H1 (cell line): ENCODE data around the gene PTPRD. TPM values are rescaled to one million over a fixed set of nuclear protein-coding genes. Genes with fewer than 3 reads are reported as not detected.
A peak's percentile ranks its signal among the peaks of the same experiment; 100 is the strongest.

Experiments
- CTCF ChIA-PET: fragments of 300-600 bp; sonication (Branson Sonifier 250); formaldehyde crosslinking; loops from one replicate; lab custom pipeline; 2021; ENCODE audit not compliant: partially characterized antibody; lab: Charles Lee
- POLR2A ChIA-PET: fragments of 300-600 bp; sonication (Branson Sonifier 250); formaldehyde crosslinking; loops from one replicate; lab custom pipeline; 2021; ENCODE audit warnings: inconsistent platforms; ENCODE audit not compliant: partially characterized antibody; lab: Charles Lee
- DNase-seq, 2 experiments: peaks; one replicate each; pipeline versions ENCODE4 v3.0.0 to v3.0.0-alpha.2; 2010 to 2022; ENCODE audit warnings: low spot score in 2 of 2, low read depth in 1 of 2, mixed read lengths in 1 of 2
- FAIRE-seq: peaks from 2 replicates; lab custom pipeline; 2011; peaks lifted over from hg19 to GRCh38; lab: Jason Lieb, UNC
- H2AFZ ChIP-seq: 2 replicates; pipeline ENCODE4 v1.8.1; 2012; ENCODE audit warnings: low read length, inconsistent platforms
- H2AK5ac ChIP-seq: 2 replicates; pipeline ENCODE4 v1.6.1; 2013; ENCODE audit warnings: low read depth, low read length
- H2BK120ac ChIP-seq: replicated peaks from 2 replicates; pipeline ENCODE3; 2013; ENCODE audit warnings: low read depth, low read length, inconsistent platforms
- H2BK12ac ChIP-seq: 2 replicates; pipeline ENCODE4 v1.6.1; 2013; ENCODE audit warnings: low read depth, low read length
- H2BK15ac ChIP-seq: 2 replicates; pipeline ENCODE4 v1.6.1; 2013; ENCODE audit warnings: low read length
- H2BK20ac ChIP-seq: 2 replicates; pipeline ENCODE4 v1.6.1; 2013; ENCODE audit warnings: low read length
- H2BK5ac ChIP-seq: 2 replicates; pipeline ENCODE4 v1.6.1; 2013; ENCODE audit warnings: low read depth, low read length
- H3K14ac ChIP-seq: 2 replicates; pipeline ENCODE4 v1.6.1; 2013; ENCODE audit warnings: inconsistent platforms; ENCODE audit not compliant: insufficient read length
- H3K18ac ChIP-seq: 2 replicates; pipeline ENCODE4 v1.6.1; 2013; ENCODE audit warnings: low read length; ENCODE audit errors: extremely low read depth
- H3K23ac ChIP-seq: 2 replicates; pipeline ENCODE4 v1.6.1; 2013; ENCODE audit warnings: inconsistent platforms; ENCODE audit not compliant: insufficient read length
- H3K23me2 ChIP-seq: 2 replicates; pipeline ENCODE4 v1.6.1; 2013; ENCODE audit warnings: low read depth, low read length
- H3K27ac ChIP-seq: 2 replicates; pipeline ENCODE4 v1.6.1; 2011; ENCODE audit warnings: low read depth, low read length, inconsistent platforms
- H3K27me3 ChIP-seq, 4 experiments: replicated peaks in 1 of 4; 1 replicate in 1 of 4; 2 replicates in 3 of 4; pipeline versions ENCODE4 v1.6.1 to v1.8.1; 2011 to 2013; ENCODE audit warnings: low read length in 3 of 4, mild to moderate bottlenecking in 3 of 4, inconsistent platforms in 2 of 4, mixed read lengths in 2 of 4, moderate library complexity in 1 of 4; ENCODE audit not compliant: control insufficient read depth in 3 of 4, insufficient read depth in 3 of 4; ENCODE audit errors: extremely low read depth in 1 of 4
- H3K36me3 ChIP-seq, 4 experiments: 2 replicates each; pipeline versions ENCODE4 v1.6.1 to v1.8.1; 2011 to 2013; ENCODE audit warnings: mild to moderate bottlenecking in 4 of 4, low read length in 3 of 4, moderate library complexity in 2 of 4, control low read depth in 1 of 4, inconsistent platforms in 1 of 4; ENCODE audit not compliant: insufficient read depth in 4 of 4, control insufficient read depth in 2 of 4
- H3K4ac ChIP-seq: replicated peaks from 2 replicates; pipeline ENCODE3; 2013; ENCODE audit warnings: low read length, low read depth, mixed read lengths, inconsistent platforms; ENCODE audit not compliant: insufficient read length
- H3K4me1 ChIP-seq, 4 experiments: replicated peaks in 1 of 4; 1 replicate in 1 of 4; 2 replicates in 3 of 4; pipeline versions ENCODE4 v1.6.1 to v1.8.1; 2011 to 2013; ENCODE audit warnings: low read length in 3 of 4, inconsistent platforms in 2 of 4, mixed read lengths in 1 of 4; ENCODE audit not compliant: insufficient read depth in 4 of 4, control insufficient read depth in 3 of 4
- H3K4me2 ChIP-seq, 2 experiments: 2 replicates each; pipeline versions ENCODE4 v1.6.1 to v1.8.1; 2011 to 2013; ENCODE audit warnings: low read depth in 2 of 2, low read length in 2 of 2, control low read depth in 1 of 2, inconsistent platforms in 1 of 2, mild to moderate bottlenecking in 1 of 2; ENCODE audit not compliant: insufficient read depth in 1 of 2
- H3K4me3 ChIP-seq, 4 experiments: fragments of 200-600, 300-600 bp in 1 of 4; sonication (generic), shearing (Covaris generic), sonication (Bioruptor Twin) in 1 of 4; 2 replicates each; pipeline versions ENCODE4 v1.5.1 to v1.8.1; 2011 to 2016; ENCODE audit warnings: low read length in 4 of 4, low read depth in 3 of 4, control low read depth in 2 of 4, inconsistent platforms in 2 of 4, mild to moderate bottlenecking in 2 of 4, mixed read lengths in 1 of 4, moderate library complexity in 1 of 4; ENCODE audit not compliant: insufficient read depth in 2 of 4; ENCODE audit errors: extremely low read depth in 1 of 4
- H3K56ac ChIP-seq: replicated peaks from 2 replicates; pipeline ENCODE3; 2013; ENCODE audit warnings: low read depth, mild to moderate bottlenecking, mixed read lengths, low read length, inconsistent platforms; ENCODE audit not compliant: insufficient read length
- H3K79me1 ChIP-seq: 2 replicates; pipeline ENCODE4 v1.6.1; 2013; ENCODE audit warnings: low read depth, low read length, control low read depth
- H3K79me2 ChIP-seq, 2 experiments: 2 replicates each; pipeline versions ENCODE4 v1.6.1 to v1.8.1; 2012 to 2013; ENCODE audit warnings: low read length in 2 of 2, mild to moderate bottlenecking in 2 of 2, inconsistent platforms in 1 of 2; ENCODE audit not compliant: insufficient read depth in 2 of 2, control insufficient read depth in 1 of 2
- H3K9ac ChIP-seq, 4 experiments: replicated peaks in 1 of 4; 1 replicate in 1 of 4; 2 replicates in 3 of 4; pipeline versions ENCODE4 v1.6.1 to v1.8.1; 2011 to 2013; ENCODE audit warnings: low read depth in 3 of 4, low read length in 3 of 4, control low read depth in 2 of 4, mild to moderate bottlenecking in 2 of 4, moderate library complexity in 2 of 4, inconsistent platforms in 1 of 4; ENCODE audit errors: extremely low read depth in 1 of 4
- H3K9me3 ChIP-seq, 2 experiments: 2 replicates each; pipeline versions ENCODE4 v1.6.1 to v1.8.1; 2012 to 2013; ENCODE audit warnings: mild to moderate bottlenecking in 2 of 2, moderate library complexity in 2 of 2, control low read depth in 1 of 2, inconsistent platforms in 1 of 2, low read depth in 1 of 2, low read length in 1 of 2, mixed read lengths in 1 of 2; ENCODE audit not compliant: insufficient read depth in 2 of 2
- H4K20me1 ChIP-seq, 2 experiments: replicated peaks in 1 of 2; 2 replicates each; pipeline versions ENCODE3 to v1.8.1; 2011 to 2013; ENCODE audit warnings: inconsistent platforms in 2 of 2, low read length in 2 of 2, mild to moderate bottlenecking in 1 of 2; ENCODE audit not compliant: insufficient read depth in 2 of 2, control insufficient read depth in 1 of 2
- H4K5ac ChIP-seq: 2 replicates; pipeline ENCODE4 v1.6.1; 2013; ENCODE audit warnings: low read length, low read depth, mixed read lengths, inconsistent platforms; ENCODE audit not compliant: insufficient read length
- H4K8ac ChIP-seq: 2 replicates; pipeline ENCODE4 v1.8.0; 2013; ENCODE audit warnings: mild to moderate bottlenecking, moderate library complexity, low read length, inconsistent platforms; ENCODE audit not compliant: insufficient read depth; ENCODE audit errors: extremely low read depth
- H4K91ac ChIP-seq: replicated peaks from 2 replicates; pipeline ENCODE3; 2013; ENCODE audit warnings: low read length, mixed read lengths, inconsistent platforms; ENCODE audit not compliant: insufficient read length
- CHD1 ChIP-seq: IDR thresholded peaks from 2 replicates; pipeline ENCODE4 v1.6.1; 2012; ENCODE audit warnings: low read depth, low read length, improper control_type of control experiment
- GABPA ChIP-seq: IDR thresholded peaks from 2 replicates; pipeline ENCODE4 v1.6.1; 2011; ENCODE audit warnings: mild to moderate bottlenecking, low read length, moderate library complexity, borderline replicate concordance; ENCODE audit not compliant: insufficient read depth
- TEAD4 ChIP-seq: IDR thresholded peaks from 2 replicates; pipeline ENCODE4 v1.6.1; 2012; ENCODE audit warnings: low read depth, low read length, inconsistent platforms, mixed read lengths
- WGBS, 2 experiments: shearing (Covaris generic) in 1 of 2; methylation state at CpG; one replicate each; pipeline versions ENCODE4 v1.1.6 to v1.1.7; 2013 to 2015; ENCODE audit warnings: low lambda C conversion rate in 2 of 2, mixed read lengths in 2 of 2, inconsistent platforms in 1 of 2, low coverage in 1 of 2, missing lambda C conversion rate in 1 of 2; ENCODE audit not compliant: insufficient replicate concordance in 2 of 2, insufficient coverage in 1 of 2, insufficient read length in 1 of 2; ENCODE audit errors: extremely low coverage in 1 of 2, missing lambda C conversion rate in 1 of 2; 5-methylcytosine and 5-hydroxymethylcytosine counted together
- polyA plus RNA-seq, 7 experiments: library from polyadenylated mRNA; depleted of rRNA in 3 of 7; stranded (reverse) in 5 of 7; unstranded in 2 of 7; fragments of >200 nt in 5 of 7; fragments of 200-250 nt in 2 of 7; gene quantifications; 1 replicate in 5 of 7; 2 replicates in 1 of 7; 4 replicates in 1 of 7; pipeline versions ENCODE4 v1.2.1 to v1.2.3, GENCODE V29; 2011 to 2013; ENCODE audit warnings: missing spikeins in 2 of 7, mixed read lengths in 2 of 7
- total RNA-seq: library from RNA; stranded (reverse); fragmentation: NEBNext Ultra II Directional; extraction: Animal tissue kit (Norgen Biotek cat#: 25700); gene quantifications from 2 replicates; pipeline ENCODE4 v1.2.1, GENCODE V29; 2021

Gene PTPRD
- total and polyA plus RNA-seq, 2 of the 8 experiments (the other 6 are each of a cell fraction or from before 2014, with no cell fraction given) = 17.2 to 77.0 TPM

DNA sequence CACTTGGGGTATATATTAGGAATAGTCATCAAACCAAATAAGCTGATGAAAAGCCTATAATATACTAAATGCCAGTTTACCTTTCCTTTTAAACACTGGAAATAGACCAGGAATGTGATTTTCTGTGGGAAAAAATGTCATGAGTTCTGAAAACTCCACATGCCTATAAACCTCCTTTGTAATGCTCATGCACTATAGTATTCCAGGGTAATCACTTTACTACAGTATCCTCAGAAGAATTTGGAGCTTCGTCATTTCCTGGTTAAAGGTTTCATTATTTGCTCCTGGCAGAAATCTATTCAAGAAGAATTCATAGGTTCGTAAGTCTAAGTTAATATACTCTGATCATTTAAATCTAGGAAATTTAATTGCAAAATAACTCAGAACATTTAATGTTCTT is 1736.5 kb downstream of the PTPRD start:
- Histone ChIP-seq H2BK5ac (no peak overlapping the region), H3K18ac (no peak overlapping the region), H2BK120ac (no peak overlapping the region), H3K4me1 (peaks cover 0 to 3% (median 1%) of the 10 kb centered on the region in 4 experiments; a peak in 2 of 7 replicates), H3K9ac (no peak overlapping the region), H2BK20ac (no peak overlapping the region), H2BK12ac (no peak overlapping the region), H3K14ac (no peak overlapping the region), H3K36me3 (no peaks in the 10 kb centered on the region), H3K56ac (no peak overlapping the region), H3K4me2 (no peak overlapping the region), H3K27ac (no peak overlapping the region), H4K5ac (no peak overlapping the region), H4K8ac (no peak overlapping the region), H2AFZ (no peak overlapping the region), H3K4me3 (no peak overlapping the region), H2BK15ac (no peak overlapping the region)
- ChIA-PET CTCF (interaction anchor here (0.8 to 1.5 kb wide), 2 partner anchors 15 to 17 kb away, joined by 3 read pairs; no protein-coding TSS in a partner anchor), POLR2A (no interaction called here)
- 76% methylated on average over 2 of the region's 2 CpGs; no CpG with 5 or more reads in 1 of the 2 experiments for WGBS, 2 experiments
- TF ChIP-seq GABPA (no peak), CHD1 (no peak), TEAD4 (0 out of 2 replicates have a peak, but pooled peaks have one; percentile 20)
- TF ChIP-seq, all 59 proteins: peak for 1
- H4K20me1 ChIP-seq = no peaks in the 10 kb centered on the region
- H3K4ac ChIP-seq = no peak overlapping the region
- H3K23me2 ChIP-seq = no peaks in the 10 kb centered on the region
- H3K9me3 ChIP-seq = no peaks in the 10 kb centered on the region
- H4K91ac ChIP-seq = no peak overlapping the region
- DNase-seq (no peak), FAIRE-seq (no peak)
- no peak overlapping the region for H3K23ac ChIP-seq
- H3K79me2 ChIP-seq = no peaks in the 10 kb centered on the region
- H3K27me3 ChIP-seq = no peaks in the 10 kb centered on the region
- no peak overlapping the region for H2AK5ac ChIP-seq
- no peaks in the 10 kb centered on the region for H3K79me1 ChIP-seq
